Stimulated activated CD8-positive, alpha-beta memory T cell treated with anti-CD3 and anti-CD28 coated beads, Interleukin-15, amount 100 ng/mL, for 48 hours (primary cell): ENCODE results near the gene ANKRD26.
"Not testable (repeated sequence)": the region's sequence is repeated elsewhere in the genome, so short reads cannot be mapped to it uniquely, and the experiment has no call there.

ENCODE experiments used
- DNase-seq, 2 donors: peaks; one replicate each; pipeline ENCODE4 v3.0.0-alpha.2; 2020; ENCODE audit warnings: low read depth in 2 of 2

ANKRD26 gene

GRCh38 chr10:27099916-27100812 is at the start of gene ANKRD26:
ANKRD26 (minus strand) TSS chr10:27100494; CDS start chr10:27100326, 168 bp downstream.
- DNase-seq, result peak; percentile 96 to 97

- no peak for DNase-seq
Measured at GRCh38 chr10:27147701-27148100, 47.4 kb upstream of the ANKRD26 start.

DNA sequence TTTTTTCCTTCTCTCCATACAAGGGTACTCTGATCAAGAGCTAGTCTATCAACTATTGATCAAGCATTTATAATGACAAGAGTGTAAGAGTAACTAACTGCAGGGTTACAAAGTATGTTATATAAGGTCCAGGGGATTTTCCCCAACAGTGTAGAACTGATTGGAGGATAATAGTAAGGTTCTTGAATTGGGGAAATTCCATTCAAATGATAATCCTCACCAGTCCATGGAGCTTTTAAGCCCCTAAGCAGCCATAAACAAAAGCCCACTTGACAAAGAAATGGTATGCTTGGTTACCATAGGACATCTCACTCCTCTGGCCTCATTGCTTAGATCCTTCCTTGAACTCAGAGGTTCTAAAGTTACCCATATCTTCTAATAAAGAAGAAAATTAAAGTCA is 45.6 kb upstream of the ANKRD26 start:
- no peak for DNase-seq

- no peak for DNase-seq
Measured at GRCh38 chr10:27143686-27144085, 43.4 kb upstream of the ANKRD26 start.

- no peak for DNase-seq
Measured at GRCh38 chr10:27138277-27138676, 38.0 kb upstream of the ANKRD26 start.

DNA sequence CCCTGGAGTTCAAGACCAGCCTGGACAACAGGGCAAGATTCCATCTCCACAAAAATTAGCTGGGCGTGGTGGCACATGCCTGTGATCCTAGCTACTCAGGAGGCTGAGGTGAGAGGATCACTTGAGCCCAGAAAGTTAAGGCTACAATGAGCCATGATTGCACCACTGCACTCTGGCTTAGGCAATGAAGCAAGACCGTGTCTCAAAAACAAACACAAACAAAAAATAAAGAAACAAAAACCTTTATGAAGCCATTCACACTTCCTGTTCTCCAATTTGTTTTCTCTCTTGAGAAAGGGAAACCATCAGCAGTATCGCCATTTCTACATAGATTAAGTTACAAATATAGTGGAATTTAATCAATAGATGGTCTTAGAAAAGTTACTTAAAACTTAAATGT is 34.1 kb upstream of the ANKRD26 start:
- DNase-seq, result no peak

GRCh38 chr10:27108165-27108564 is 7.9 kb upstream of the ANKRD26 start:
- DNase-seq, result no peak

GRCh38 chr10:27104919-27105318 is 4.6 kb upstream of the ANKRD26 start:
- DNase-seq, result peak in 1 of 2 donors; percentile 2

GRCh38 chr10:27100813-27101347 is 586 bp upstream of the ANKRD26 start:
- DNase-seq, result peak in 1 of 2 donors; percentile 3

GRCh38 chr10:27099448-27099847 is 846 bp downstream of the ANKRD26 start:
- no peak for DNase-seq

DNA sequence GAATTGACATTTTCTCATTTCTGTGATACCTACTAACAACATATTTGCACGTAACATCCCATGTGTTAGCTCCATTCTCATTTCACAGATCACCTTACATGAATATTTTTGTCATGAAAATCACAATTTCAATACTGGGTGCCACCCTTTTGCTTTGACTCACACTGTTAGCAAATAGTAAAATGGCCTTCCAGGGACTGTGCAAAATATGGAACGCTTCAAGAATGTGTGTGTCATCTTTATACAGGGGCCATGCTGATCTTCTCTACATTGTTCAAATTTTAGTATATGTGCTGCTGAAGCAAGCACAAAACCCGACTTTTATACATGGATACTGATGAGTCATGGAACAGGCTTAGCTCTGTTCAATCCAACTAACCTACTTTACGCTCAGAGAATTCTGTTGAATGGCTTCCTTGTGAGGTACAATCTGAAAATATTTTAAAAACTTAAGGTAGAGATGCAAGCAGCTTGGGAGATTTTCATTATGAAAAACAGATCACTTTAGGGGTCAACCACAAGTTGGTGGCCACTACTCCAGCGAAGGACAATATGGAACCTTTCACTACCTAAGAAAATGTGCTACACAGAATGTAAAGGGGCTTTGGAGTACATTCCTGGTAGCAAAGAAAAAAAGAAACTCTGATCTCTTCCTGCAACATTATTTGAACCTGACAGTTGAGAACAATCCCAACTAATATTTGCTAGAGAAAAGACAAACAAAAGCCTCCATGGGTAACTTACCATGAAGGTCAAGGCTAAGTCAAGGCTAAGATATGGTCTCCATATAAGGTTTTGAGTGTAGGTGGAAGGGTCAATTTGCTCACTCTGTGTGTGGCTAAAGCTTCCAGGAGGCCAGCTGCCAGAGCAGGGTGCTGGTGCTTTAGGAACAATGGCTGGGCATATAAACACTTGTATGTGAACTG is 11.9 kb downstream of the ANKRD26 start:
- no peak for DNase-seq

GRCh38 chr10:27072436-27073114 is 27.7 kb downstream of the ANKRD26 start:
- no peak for DNase-seq

GRCh38 chr10:27068217-27068891 is 31.9 kb downstream of the ANKRD26 start:
- no peak for DNase-seq

DNA sequence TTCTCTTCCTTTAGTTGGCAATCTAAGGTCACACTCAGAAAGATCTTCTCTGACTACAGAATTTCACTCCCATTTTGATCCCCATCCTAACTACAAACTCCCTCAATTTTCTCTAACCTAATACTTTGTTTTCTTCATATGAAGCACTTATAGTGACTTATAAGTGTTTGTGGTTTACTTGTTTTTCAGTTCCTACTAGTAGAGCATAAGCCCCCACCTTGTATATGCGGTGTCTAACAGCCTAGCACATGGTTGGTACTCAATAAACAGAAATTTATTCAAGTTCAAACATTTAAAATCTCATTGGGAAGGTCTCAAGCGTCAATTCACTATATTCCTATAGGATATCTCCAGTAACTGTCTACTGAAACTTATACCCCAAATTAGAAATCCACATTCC is 35.2 kb downstream of the ANKRD26 start:
- DNase-seq, result no peak

- DNase-seq, result no peak
Measured at GRCh38 chr10:27052656-27053055, 47.6 kb downstream of the ANKRD26 start.

DNA sequence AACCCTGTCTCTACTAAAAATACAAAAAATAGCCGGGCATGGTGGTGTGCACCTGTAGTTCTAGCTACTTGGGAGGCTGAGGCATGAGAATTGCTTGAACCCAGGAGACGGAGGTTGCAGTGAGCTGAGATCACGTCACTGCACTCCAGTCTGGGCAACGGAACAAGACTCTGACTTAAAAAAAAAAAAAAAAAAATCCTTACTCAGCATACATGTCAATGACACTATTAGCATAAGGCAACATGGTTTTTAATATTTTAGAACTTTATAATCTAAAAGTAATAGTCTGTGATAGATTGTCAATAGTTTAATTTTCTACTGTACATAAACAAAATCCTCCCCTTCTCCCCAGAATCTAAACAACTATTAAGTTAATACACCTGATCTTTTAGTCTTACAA is 55.0 kb downstream of the ANKRD26 start:
- not testable (repeated sequence) for DNase-seq

DNA sequence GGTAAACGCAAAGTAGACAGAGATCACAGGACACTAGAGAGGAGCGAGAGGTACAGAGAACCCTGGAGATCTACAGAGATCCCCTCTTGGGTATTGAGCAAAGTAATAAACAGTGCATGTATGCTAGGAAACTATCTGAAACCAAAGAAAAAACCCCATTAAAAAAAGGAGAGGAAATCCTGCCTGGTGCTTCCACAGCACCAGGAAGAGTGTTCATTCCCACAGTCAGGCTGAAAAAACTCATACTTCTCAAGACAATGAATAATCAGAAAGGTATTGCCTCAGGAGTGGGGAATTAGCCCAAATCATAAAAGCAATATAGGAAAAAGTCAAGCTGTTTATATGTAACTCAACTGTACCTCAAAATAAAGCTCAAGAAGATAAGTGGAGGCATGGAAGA is 59.1 kb downstream of the ANKRD26 start:
- DNase-seq, result no peak

DNA sequence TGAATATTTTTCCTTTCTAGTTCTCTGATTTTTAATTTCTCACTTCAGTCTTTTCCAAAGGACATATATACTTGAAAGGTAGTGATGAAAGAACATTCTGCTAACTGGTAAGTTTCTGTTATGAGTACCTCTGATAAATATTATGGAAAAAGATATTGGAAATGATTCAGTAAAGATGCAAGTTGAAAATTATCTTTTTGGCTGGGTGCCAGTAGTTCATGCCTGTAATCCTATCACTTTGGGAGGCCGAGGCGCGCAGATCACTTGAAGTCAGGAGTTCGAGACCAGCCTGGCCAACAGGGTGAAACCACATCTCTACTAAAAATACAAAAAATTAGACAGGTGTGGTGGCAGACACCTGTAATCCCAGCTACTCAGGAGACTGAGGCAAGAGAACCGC is 62.1 kb downstream of the ANKRD26 start:
- no peak for DNase-seq

GRCh38 chr10:27035163-27035562 is 65.1 kb downstream of the ANKRD26 start:
- no peak for DNase-seq

DNA sequence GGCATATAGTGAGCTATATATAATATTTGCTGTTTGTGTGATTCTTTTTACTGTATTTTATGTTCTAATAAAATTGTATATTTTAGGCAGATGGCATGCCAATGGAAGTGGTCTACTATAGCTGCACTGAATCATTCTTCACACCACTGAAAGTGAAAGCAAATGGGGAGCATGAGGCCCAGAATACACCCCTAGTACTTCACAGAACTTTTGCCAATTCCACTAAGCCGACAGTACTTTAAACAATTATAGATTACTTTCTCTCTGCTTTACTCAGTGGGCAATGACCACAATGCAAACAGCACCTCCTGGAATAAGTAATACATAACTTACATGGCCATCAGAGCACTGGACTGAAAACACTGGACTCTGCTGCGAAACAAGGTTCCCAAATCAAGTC is 70.2 kb downstream of the ANKRD26 start:
- DNase-seq, result no peak

DNA sequence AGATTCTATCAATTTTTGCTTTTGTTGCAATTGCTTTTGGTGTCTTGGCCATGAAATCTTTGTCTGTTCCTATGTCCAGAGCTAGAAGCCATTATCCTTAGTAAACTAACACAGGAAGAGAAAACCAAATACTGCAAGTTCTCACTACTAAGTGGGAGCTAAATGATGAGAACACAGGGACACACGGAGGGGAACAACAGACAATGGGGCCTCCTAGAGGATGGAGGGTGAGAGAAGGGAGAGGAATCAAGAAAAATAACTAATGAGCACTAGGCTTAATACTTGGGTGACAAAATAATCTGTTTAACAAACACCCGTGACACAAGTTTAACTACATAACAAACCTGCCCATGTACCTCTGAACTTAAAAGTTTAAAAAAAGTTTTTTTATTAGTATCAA is 78.2 kb downstream of the ANKRD26 start:
- no peak for DNase-seq
